A673 (cell line): Measurements from ENCODE around the gene HS3ST4. TPM values are rescaled to one million over a fixed set of nuclear protein-coding genes. Genes with fewer than 3 reads are reported as not detected.

Experiments used
- BruUV-seq: library from RNA; stranded (reverse); fragments of 400-500 nt; replicated peaks from 2 replicates; lab custom pipeline; 2021; lab: Mats Ljungman, UMichigan
- CTCF ChIA-PET: fragments of 300-600 bp; sonication (Branson Sonifier 250); formaldehyde crosslinking; loops from one replicate; lab custom pipeline; 2022; ENCODE audit warnings: antibody characterized with exemption; lab: Charles Lee
- POLR2A ChIA-PET: fragments of 300-600 bp; sonication (Branson Sonifier 250); formaldehyde crosslinking; loops from one replicate; lab custom pipeline; 2022; ENCODE audit warnings: antibody characterized with exemption; ENCODE audit not compliant: low non-redundant PET; lab: Charles Lee
- DNase-seq: peaks from one replicate; pipeline ENCODE4 v3.0.0-alpha.2; 2015; ENCODE audit warnings: low spot score
- H3K27ac ChIP-seq: fragments of 200-600 bp; sonication (generic); 2 replicates; pipeline ENCODE4 v1.5.1; 2016; ENCODE audit warnings: mixed run types, low read depth, mild to moderate bottlenecking, mixed read lengths, antibody characterized with exemption, low read length; ENCODE audit not compliant: poor library complexity, severe bottlenecking
- H3K27me3 ChIP-seq: fragments of 200-600 bp; sonication (generic); replicated peaks from 2 replicates; pipeline ENCODE4 v1.6.1; 2017; ENCODE audit warnings: mixed run types, low read depth, mild to moderate bottlenecking, mixed read lengths, antibody characterized with exemption, low read length; ENCODE audit not compliant: insufficient read depth, poor library complexity
- H3K36me3 ChIP-seq: fragments of 200-600 bp; sonication (generic); 2 replicates; pipeline ENCODE4 v1.6.1; 2016; ENCODE audit warnings: mixed run types, mild to moderate bottlenecking, mixed read lengths, antibody characterized with exemption, low read length; ENCODE audit not compliant: insufficient read depth, poor library complexity, severe bottlenecking
- H3K4me1 ChIP-seq: fragments of 200-600 bp; sonication (generic); 2 replicates; pipeline ENCODE4 v1.6.1; 2017; ENCODE audit warnings: mixed run types, mild to moderate bottlenecking, mixed read lengths, antibody characterized with exemption, low read length; ENCODE audit not compliant: insufficient read depth, poor library complexity, severe bottlenecking
- H3K4me3 ChIP-seq: fragments of 200-600 bp; sonication (generic); 2 replicates; pipeline ENCODE4 v1.5.1; 2016; ENCODE audit warnings: low read depth, mixed run types, mild to moderate bottlenecking, mixed read lengths, low read length; ENCODE audit not compliant: poor library complexity, severe bottlenecking
- H3K9me3 ChIP-seq: fragments of 200-600 bp; sonication (generic); 2 replicates; pipeline ENCODE4 v1.6.1; 2016; ENCODE audit warnings: mixed run types, low read depth, mild to moderate bottlenecking, mixed read lengths, antibody characterized with exemption, low read length; ENCODE audit not compliant: poor library complexity, severe bottlenecking
- CTCF ChIP-seq: fragments of 300-800, 200-600 bp; sonication (generic); conservative IDR thresholded peaks from 2 replicates; pipeline ENCODE4 v1.5.1; 2017; ENCODE audit warnings: low read depth, mild to moderate bottlenecking, antibody characterized with exemption, low read length, moderate library complexity, mixed read lengths
- EZH2 ChIP-seq: fragments of 200-600 bp; sonication (generic); IDR thresholded peaks from 2 replicates; pipeline ENCODE4 v1.6.1; 2017; ENCODE audit warnings: borderline replicate concordance, low read depth, mild to moderate bottlenecking, mixed read lengths, antibody characterized with exemption, low read length; ENCODE audit not compliant: poor library complexity, severe bottlenecking
- intact Hi-C: fragments of 100-400 bp; cut with micrococcal nuclease; formaldehyde crosslinking; loops from one replicate; pipeline ENCODE4 v1.10.0; 2022; ENCODE audit not compliant: unreplicated experiment
- microRNA-seq: library from miRNA; unstranded; fragments of <30 nt; microRNA quantifications from one replicate; pipeline ENCODE4 v1.2.0, GENCODE V29; 2021
- total RNA-seq: library from RNA; stranded (reverse); gene quantifications from 2 replicates; pipeline ENCODE4 v1.2.3, GENCODE V29; 2021

The HS3ST4 gene
- total RNA-seq, 1 experiment from 2014 or later: 33.5 TPM

GRCh38 chr16:26178298-26178697 lies 486.5 kb downstream of the HS3ST4 start:
- Histone ChIP-seq H3K4me1 (peaks cover 10% of the 10 kb centered on the region), H3K27ac (no peak overlapping the region), H3K4me3 (no peak overlapping the region), H3K27me3 (no peaks in the 10 kb centered on the region), H3K36me3 (no peaks in the 10 kb centered on the region), H3K9me3 (no peaks in the 10 kb centered on the region)
- POLR2A ChIA-PET: no interaction called here
- BruUV-seq: no TSS peak
- no peak for TF ChIP-seq EZH2
- no peak for TF ChIP-seq CTCF
- CTCF ChIA-PET: no interaction called here
- no peak for DNase-seq
- intact Hi-C loops: no loop called here

DNA sequence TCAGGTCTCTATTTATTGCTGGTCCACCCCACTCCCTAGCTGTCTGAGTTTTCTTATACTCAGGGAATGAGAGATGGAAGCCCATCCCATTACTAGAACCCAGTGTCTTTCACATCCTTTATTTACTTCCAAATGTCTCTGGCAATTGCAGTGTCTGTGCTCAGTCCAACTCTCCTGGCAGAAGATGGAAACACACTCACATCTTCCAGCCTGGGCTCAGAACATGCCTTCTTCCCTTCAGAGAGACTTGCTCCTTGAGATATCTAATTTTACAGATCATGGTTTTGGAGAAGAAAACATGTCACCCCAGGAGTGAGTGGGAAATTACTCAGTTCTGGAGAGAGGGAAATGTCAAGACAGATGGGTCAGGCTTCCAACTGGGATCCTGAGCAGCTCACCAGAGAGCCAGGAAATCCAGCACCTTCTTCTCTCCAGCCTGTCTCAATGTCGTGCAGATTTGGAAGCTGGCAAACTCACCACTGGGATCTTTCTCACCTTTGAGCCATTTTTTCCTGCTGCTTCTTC lies 494.4 kb downstream of the HS3ST4 start:
- Histone ChIP-seq H3K9me3 (no peaks in the 10 kb centered on the region), H3K36me3 (no peaks in the 10 kb centered on the region), H3K4me1 (no peaks in the 10 kb centered on the region), H3K27ac (no peak overlapping the region), H3K4me3 (no peak overlapping the region), H3K27me3 (no peaks in the 10 kb centered on the region)
- POLR2A ChIA-PET: no interaction called here
- intact Hi-C loops: no loop called here
- no peak for TF ChIP-seq CTCF
- no peak for TF ChIP-seq EZH2
- CTCF ChIA-PET: no interaction called here
- no peak for DNase-seq
- BruUV-seq: no TSS peak

Small RNAs within 50 kb of the gene (microRNA-seq; reads per million reads assigned to microRNA genes)
- gene MIR548W: not detected
